Measurements from ENCODE around the gene R3HDM2. TPM values are rescaled to one million over a fixed set of nuclear protein-coding genes. Genes with fewer than 3 reads are reported as not detected.
"Not testable (repeated sequence)": the region's sequence is repeated elsewhere in the genome, so short reads cannot be mapped to it uniquely, and the experiment has no call there.

R3HDM2 gene
- polyA plus RNA-seq, 1 experiment = 20.0 TPM

GRCh38 chr12:57366315-57366714, 64.5 kb downstream of the R3HDM2 start:
- Histone ChIP-seq H3K9me3 (ENCODE audit: control insufficient read depth, insufficient read depth, low read length) (peaks cover 4% of the 10 kb centered on the region; the same call in 1 of the 2 replicates), H3K4me3 (ENCODE audit: low read depth, low read length) (no peak overlapping the region), H3K27me3 (ENCODE audit: control insufficient read depth, insufficient read depth, low read length) (no peaks in the 10 kb centered on the region), H3K27ac (ENCODE audit: low read depth, low read length) (no peak overlapping the region)
- no peak for TF ChIP-seq CTCF (IDR thresholded peaks at IDR 0.05; ENCODE audit: low read depth, low read length)
- DNase-seq (ENCODE audit: low read depth, low spot score) = no peak
- POLR2A ChIA-PET = no interaction called here
- CTCF ChIA-PET = no interaction called here

GRCh38 chr12:57364156-57364555, 66.7 kb downstream of the R3HDM2 start:
- CTCF ChIA-PET; DNase-seq (ENCODE audit: low read depth, low spot score); H3K4me3 ChIP-seq (ENCODE audit: low read depth, low read length); H3K9me3 ChIP-seq (ENCODE audit: control insufficient read depth, insufficient read depth, low read length); POLR2A ChIA-PET; H3K27ac ChIP-seq (ENCODE audit: low read depth, low read length); H3K27me3 ChIP-seq (ENCODE audit: control insufficient read depth, insufficient read depth, low read length): not testable (repeated sequence)

DNA sequence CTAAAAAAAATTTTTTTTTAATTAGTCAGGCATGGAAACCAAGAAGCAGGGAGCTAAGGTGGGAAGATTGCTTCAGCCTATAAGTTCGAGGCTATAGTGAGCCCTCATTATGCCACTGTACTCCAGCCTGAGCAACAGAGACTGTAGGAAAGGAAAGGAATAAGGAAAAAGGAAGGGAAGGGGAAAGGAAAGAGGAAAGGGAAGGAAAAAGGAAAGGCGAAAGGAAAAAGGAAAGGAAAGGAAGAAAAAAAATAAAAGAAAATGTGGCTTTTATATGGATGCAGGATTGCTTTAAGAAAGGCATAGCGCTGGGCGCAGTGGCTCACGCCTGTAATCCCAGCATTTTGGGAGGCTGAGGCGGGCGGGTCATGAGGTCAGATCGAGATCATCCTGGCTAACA, 70.4 kb downstream of the R3HDM2 start:
- TF ChIP-seq CTCF (IDR thresholded peaks at IDR 0.05; ENCODE audit: low read depth, low read length) = no peak
- no peak for DNase-seq (ENCODE audit: low read depth, low spot score)
- Histone ChIP-seq H3K9me3 (ENCODE audit: control insufficient read depth, insufficient read depth, low read length) (no peaks in the 10 kb centered on the region), H3K27ac (ENCODE audit: low read depth, low read length) (no peak overlapping the region), H3K27me3 (ENCODE audit: control insufficient read depth, insufficient read depth, low read length) (no peaks in the 10 kb centered on the region), H3K4me3 (ENCODE audit: low read depth, low read length) (no peak overlapping the region)
- ChIA-PET POLR2A (interaction anchor here (0.6 kb wide), 1 partner anchor 49 kb away, joined by 3 read pairs; no protein-coding TSS in a partner anchor), CTCF (no interaction called here)

GRCh38 chr12:57358646-57359045, 72.2 kb downstream of the R3HDM2 start:
- Histone ChIP-seq H3K27ac (ENCODE audit: low read depth, low read length) (no peak overlapping the region), H3K27me3 (ENCODE audit: control insufficient read depth, insufficient read depth, low read length) (no peaks in the 10 kb centered on the region), H3K4me3 (ENCODE audit: low read depth, low read length) (no peak overlapping the region), H3K9me3 (ENCODE audit: control insufficient read depth, insufficient read depth, low read length) (no peaks in the 10 kb centered on the region)
- CTCF ChIA-PET = interaction anchor here (0.6 kb wide), 1 partner anchor 1223 kb away, joined by 9 read pairs; no protein-coding TSS in a partner anchor
- no peak for DNase-seq (ENCODE audit: low read depth, low spot score)
- TF ChIP-seq CTCF (IDR thresholded peaks at IDR 0.05; ENCODE audit: low read depth, low read length) = no peak
- POLR2A ChIA-PET = no interaction called here

- no peak for TF ChIP-seq CTCF (IDR thresholded peaks at IDR 0.05; ENCODE audit: low read depth, low read length)
- H3K27ac ChIP-seq (ENCODE audit: low read depth, low read length) = no peak overlapping the region
- no peaks in the 10 kb centered on the region for H3K9me3 ChIP-seq (ENCODE audit: control insufficient read depth, insufficient read depth, low read length)
- DNase-seq (ENCODE audit: low read depth, low spot score) = no peak
- no peak overlapping the region for H3K4me3 ChIP-seq (ENCODE audit: low read depth, low read length)
- no peaks in the 10 kb centered on the region for H3K27me3 ChIP-seq (ENCODE audit: control insufficient read depth, insufficient read depth, low read length)
- ChIA-PET CTCF (no interaction called here), POLR2A (interaction anchor here (0.6 kb wide), 1 partner anchor 592 kb away, joined by 6 read pairs; no protein-coding TSS in a partner anchor)
These were observed 75.1 kb downstream of the R3HDM2 start for GRCh38 chr12:57355734-57356133.

DNA sequence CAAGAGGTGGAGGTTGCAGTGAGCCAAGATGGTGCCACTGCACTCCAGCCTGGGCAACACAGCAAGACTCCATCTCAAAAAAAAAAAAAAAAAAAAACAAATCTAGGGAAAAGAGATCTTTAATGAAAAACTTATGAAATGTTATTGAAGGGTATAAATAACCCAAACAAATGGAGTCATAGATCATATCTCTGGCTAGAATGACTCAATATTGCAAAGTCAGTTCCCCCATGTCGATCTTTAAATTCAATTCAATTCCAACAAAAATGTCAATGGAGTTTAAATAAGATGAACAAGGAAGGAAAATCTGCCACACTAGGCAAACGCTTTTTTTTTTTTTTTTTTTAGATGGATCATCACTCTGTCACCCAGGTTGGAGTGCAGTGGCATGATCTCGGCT, 78.7 kb downstream of the R3HDM2 start:
- H3K9me3 ChIP-seq (ENCODE audit: control insufficient read depth, insufficient read depth, low read length) = no peaks in the 10 kb centered on the region; the same call in 1 of the 2 replicates
- H3K4me3 ChIP-seq (ENCODE audit: low read depth, low read length) = no peak overlapping the region
- no peak for TF ChIP-seq CTCF (IDR thresholded peaks at IDR 0.05; ENCODE audit: low read depth, low read length)
- no peaks in the 10 kb centered on the region for H3K27me3 ChIP-seq (ENCODE audit: control insufficient read depth, insufficient read depth, low read length)
- ChIA-PET POLR2A (no interaction called here), CTCF (interaction anchor here (1.4 kb wide), 1 partner anchor 107 kb away, joined by 3 read pairs; no protein-coding TSS in a partner anchor)
- H3K27ac ChIP-seq (ENCODE audit: low read depth, low read length) = no peak overlapping the region
- no peak for DNase-seq (ENCODE audit: low read depth, low spot score)
